ENCODE data around the gene TXNRD2. TPM values are rescaled to one million over a fixed set of nuclear protein-coding genes. Genes with fewer than 3 reads are reported as not detected.
A peak's percentile ranks its signal among the peaks of the same experiment; 100 is the strongest.

The TXNRD2 gene
- total RNA-seq, 1 experiment from 2014 or later: 22.9 TPM

DNA sequence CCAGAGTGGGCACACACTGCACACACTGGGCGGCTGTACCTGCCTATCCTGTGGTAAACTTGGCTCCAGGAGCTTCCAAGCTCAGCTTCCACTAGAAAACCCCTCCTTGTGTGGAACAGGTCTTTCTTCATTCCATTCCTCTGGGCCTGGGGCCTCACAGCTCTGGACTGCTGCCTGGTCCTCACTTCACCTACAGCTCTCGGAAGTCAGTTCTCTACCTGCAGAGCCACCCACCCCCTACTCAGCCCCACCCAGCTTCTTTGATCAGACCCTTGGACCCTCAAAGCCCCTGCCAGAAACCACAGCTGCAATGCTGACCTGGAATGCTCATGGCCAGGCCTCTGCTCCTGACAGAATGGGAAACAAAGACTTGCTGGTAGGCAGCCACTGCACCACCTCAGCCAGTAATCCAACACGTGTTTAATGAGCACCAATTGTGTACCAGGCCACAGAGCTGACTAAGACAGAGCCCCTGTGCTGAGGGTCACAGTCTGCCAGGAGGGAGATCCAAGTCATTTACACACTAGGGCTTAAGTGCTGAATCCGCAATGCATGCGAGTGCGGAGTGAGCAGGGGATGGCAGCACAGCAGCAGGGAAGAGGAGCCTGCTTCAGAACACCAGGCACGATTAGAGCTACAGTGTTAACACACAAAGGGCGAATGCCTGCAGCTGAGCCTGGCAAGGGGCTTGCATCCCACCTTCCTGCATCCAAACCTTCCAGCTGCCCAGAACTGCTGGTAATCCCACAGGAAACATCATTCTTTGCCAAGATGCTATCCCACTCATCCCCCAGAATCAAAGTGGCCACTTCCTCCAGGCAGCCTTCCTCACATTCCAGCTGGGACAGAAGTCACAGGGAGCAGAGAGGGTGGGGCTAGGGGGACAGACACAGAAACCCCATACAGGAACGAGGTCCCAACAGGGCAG is 91.5 kb downstream of the TXNRD2 start:
- Histone ChIP-seq H3T11ph (ENCODE audit: low read length) (no peak overlapping the region), H2BK20ac (ENCODE audit: low read depth, low read length, poor library complexity, severe bottlenecking) (no peak overlapping the region), H3K27me3 (ENCODE audit: insufficient read depth, low read length) (no peaks in the 10 kb centered on the region), H3K4me1 (ENCODE audit: insufficient read depth, low read length) (no peaks in the 10 kb centered on the region; the same call in 1 of the 2 replicates), H2AFZ (ENCODE audit: low read length) (no peak overlapping the region), H2BK5ac (ENCODE audit: insufficient read length, low read length) (no peak overlapping the region), H2AK5ac (ENCODE audit: insufficient read length, low read length) (no peak overlapping the region), H2BK12ac (ENCODE audit: insufficient read length, low read depth, low read length) (no peak overlapping the region), H4K8ac (replicated peaks; ENCODE audit: insufficient read length, low read depth, low read length) (no peak overlapping the region), H3K9ac (ENCODE audit: extremely low read depth, insufficient read length, low read length) (no peak overlapping the region), H2BK120ac (ENCODE audit: low read depth, low read length, poor library complexity, severe bottlenecking) (no peak overlapping the region), H4K20me1 (ENCODE audit: control insufficient read depth, insufficient read depth, insufficient read length) (no peaks in the 10 kb centered on the region), H4K5ac (ENCODE audit: insufficient read length, low read depth, low read length) (no peak overlapping the region), H3K4ac (ENCODE audit: low read depth, low read length) (no peak overlapping the region), H3K14ac (ENCODE audit: insufficient read depth, low read length) (no peak overlapping the region), H3K27ac (ENCODE audit: insufficient read length, low read depth, low read length) (no peak overlapping the region), H3K23me2 (ENCODE audit: insufficient read length, low read depth, low read length, poor library complexity, severe bottlenecking) (peaks cover 10% of the 10 kb centered on the region), H3K18ac (ENCODE audit: insufficient read length, low read depth, low read length) (no peak overlapping the region), H3K79me1 (ENCODE audit: insufficient read depth, low read depth, low read length, poor library complexity, severe bottlenecking) (peaks cover 10% of the 10 kb centered on the region), H3K56ac (ENCODE audit: insufficient read length, low read depth, low read length) (no peak overlapping the region), H3K23ac (ENCODE audit: insufficient read length, low read depth, low read length) (no peak overlapping the region), H2BK15ac (ENCODE audit: low read depth, low read length) (no peak overlapping the region), H4K91ac (ENCODE audit: insufficient read length, low read depth, low read length) (no peak overlapping the region), H3K9me3 (ENCODE audit: control insufficient read depth, low read depth, low read length) (no peaks in the 10 kb centered on the region), H3K4me2 (ENCODE audit: insufficient read depth, insufficient read length, low read length) (no peak overlapping the region), H3K79me2 (ENCODE audit: insufficient read depth, low read length) (peaks cover 13% of the 10 kb centered on the region; the same call in 1 of the 2 replicates)
- Mint-ChIP-seq H3K27ac (peak overlapping the region; percentile 62 to 90 (median 85); a peak in 6 of 7 replicates), H3K4me3 (peak overlapping the region in 1 of 2 experiments; percentile 22; a peak in 1 of 5 replicates), H3K9me3 (no peaks in the 10 kb centered on the region; a peak in 1 of 5 replicates), H3K4me1 (peaks cover 34 to 38% of the 10 kb centered on the region in 2 experiments), H3K36me3 (ENCODE audit: insufficient read depth in 1 of 3, low read depth in 3 of 3) (peaks cover 40 to 63% (median 53%) of the 10 kb centered on the region in 3 experiments; a peak in 6 of 7 replicates), H3K27me3 (ENCODE audit: low read depth) (no peaks in the 10 kb centered on the region; the same call in 1 of the 2 replicates)
- TF ChIP-seq, protein P1, sequence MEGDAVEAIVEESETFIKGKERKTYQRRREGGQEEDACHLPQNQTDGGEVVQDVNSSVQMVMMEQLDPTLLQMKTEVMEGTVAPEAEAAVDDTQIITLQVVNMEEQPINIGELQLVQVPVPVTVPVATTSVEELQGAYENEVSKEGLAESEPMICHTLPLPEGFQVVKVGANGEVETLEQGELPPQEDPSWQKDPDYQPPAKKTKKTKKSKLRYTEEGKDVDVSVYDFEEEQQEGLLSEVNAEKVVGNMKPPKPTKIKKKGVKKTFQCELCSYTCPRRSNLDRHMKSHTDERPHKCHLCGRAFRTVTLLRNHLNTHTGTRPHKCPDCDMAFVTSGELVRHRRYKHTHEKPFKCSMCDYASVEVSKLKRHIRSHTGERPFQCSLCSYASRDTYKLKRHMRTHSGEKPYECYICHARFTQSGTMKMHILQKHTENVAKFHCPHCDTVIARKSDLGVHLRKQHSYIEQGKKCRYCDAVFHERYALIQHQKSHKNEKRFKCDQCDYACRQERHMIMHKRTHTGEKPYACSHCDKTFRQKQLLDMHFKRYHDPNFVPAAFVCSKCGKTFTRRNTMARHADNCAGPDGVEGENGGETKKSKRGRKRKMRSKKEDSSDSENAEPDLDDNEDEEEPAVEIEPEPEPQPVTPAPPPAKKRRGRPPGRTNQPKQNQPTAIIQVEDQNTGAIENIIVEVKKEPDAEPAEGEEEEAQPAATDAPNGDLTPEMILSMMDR (conservative IDR thresholded peaks at IDR 0.05): no peak
- DNase-seq: no peak
- WGBS (ENCODE audit: extremely low coverage, insufficient read length, low lambda C conversion rate): no CpG with 5 or more reads among the region's 9 CpGs
